ENCODE results near the gene AHNAK2. TPM values are rescaled to one million over a fixed set of nuclear protein-coding genes. Genes with fewer than 3 reads are reported as not detected.

The AHNAK2 gene
- total RNA-seq, 4 donors from 2014 or later, result 44.9 to 175 (median 71.7) TPM

DNA sequence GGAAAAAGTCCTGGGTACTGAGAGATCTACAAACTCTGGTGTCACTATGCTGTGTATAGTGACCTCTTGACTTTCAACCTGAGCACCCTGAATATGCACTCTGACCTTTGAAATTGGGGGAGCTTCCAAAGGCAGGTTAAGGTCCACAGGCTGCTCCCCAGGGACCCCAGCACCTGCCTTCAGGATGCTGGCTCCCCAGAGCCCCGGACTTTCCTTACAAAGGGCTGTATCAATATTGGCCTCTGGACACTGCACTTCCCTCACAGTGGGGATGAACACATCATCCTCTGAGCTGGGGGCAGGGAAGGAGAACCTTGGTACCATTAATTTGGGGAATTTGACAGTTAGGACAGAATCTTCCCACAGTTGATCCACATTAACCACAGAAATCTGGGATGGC lies 39.2 kb downstream of the AHNAK2 start:
- intact Hi-C loops (cut with DNase I; ENCODE audit: low total_unique reads), result no loop called here
- no peak for TF ChIP-seq POLR2A (IDR thresholded peaks at IDR 0.05)
- TF ChIP-seq, protein P1, sequence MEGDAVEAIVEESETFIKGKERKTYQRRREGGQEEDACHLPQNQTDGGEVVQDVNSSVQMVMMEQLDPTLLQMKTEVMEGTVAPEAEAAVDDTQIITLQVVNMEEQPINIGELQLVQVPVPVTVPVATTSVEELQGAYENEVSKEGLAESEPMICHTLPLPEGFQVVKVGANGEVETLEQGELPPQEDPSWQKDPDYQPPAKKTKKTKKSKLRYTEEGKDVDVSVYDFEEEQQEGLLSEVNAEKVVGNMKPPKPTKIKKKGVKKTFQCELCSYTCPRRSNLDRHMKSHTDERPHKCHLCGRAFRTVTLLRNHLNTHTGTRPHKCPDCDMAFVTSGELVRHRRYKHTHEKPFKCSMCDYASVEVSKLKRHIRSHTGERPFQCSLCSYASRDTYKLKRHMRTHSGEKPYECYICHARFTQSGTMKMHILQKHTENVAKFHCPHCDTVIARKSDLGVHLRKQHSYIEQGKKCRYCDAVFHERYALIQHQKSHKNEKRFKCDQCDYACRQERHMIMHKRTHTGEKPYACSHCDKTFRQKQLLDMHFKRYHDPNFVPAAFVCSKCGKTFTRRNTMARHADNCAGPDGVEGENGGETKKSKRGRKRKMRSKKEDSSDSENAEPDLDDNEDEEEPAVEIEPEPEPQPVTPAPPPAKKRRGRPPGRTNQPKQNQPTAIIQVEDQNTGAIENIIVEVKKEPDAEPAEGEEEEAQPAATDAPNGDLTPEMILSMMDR (IDR thresholded peaks at IDR 0.05), result no peak
- Histone ChIP-seq H3K27ac (no peak overlapping the region), H3K36me3 (no peaks in the 10 kb centered on the region), H3K27me3 (no peaks in the 10 kb centered on the region), H3K4me3 (no peak overlapping the region), H3K9me3 (no peaks in the 10 kb centered on the region), H3K4me1 (no peaks in the 10 kb centered on the region)
- peak in 1 of 2 donors; percentile 9 for DNase-seq

- TF ChIP-seq, protein P1 (IDR thresholded peaks at IDR 0.05), result no peak
- TF ChIP-seq POLR2A (IDR thresholded peaks at IDR 0.05), result no peak
- H3K4me3 ChIP-seq, result no peak overlapping the region
- no peak overlapping the region for H3K27ac ChIP-seq
- no peaks in the 10 kb centered on the region for H3K27me3 ChIP-seq
- no peaks in the 10 kb centered on the region for H3K9me3 ChIP-seq
- no peaks in the 10 kb centered on the region for H3K4me1 ChIP-seq
- intact Hi-C loops (cut with DNase I; ENCODE audit: low total_unique reads), result no loop called here
- no peaks in the 10 kb centered on the region for H3K36me3 ChIP-seq
- DNase-seq, result no peak
These were observed 39.7 kb downstream of the AHNAK2 start for GRCh38 chr14:104938436-104938835.

DNA sequence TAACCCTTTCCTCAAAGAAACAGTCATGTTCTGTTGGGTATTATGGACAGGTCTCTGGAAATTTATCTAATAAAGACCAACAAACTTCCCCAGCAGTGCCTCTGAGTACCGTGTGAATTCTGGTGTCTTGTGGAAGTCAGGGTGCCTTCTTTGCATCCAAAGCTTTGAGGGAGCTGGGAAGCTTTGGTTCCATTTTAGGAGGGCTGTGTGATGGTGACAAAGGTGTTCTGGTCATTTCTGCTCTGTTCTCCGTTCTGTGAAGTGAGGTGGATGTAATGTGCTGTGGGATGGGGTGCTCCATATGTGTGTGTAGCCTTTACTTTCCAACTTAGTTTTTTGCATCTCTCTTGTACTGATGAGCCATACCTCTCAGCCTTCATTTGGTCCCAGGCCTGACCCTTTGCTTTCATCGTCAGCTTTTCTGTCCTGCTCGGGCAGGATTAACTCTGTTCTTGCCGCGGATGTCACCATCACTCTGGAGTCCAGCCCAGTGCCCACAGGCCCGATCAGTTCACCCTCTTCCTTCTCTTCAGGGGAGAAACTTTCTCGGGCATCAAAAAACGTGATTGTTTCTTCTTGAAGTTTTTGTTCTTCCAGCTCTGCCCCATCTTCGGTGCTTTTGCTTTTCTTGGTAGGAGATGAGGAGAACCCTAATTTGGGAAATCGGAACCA lies 40.3 kb downstream of the AHNAK2 start:
- Histone ChIP-seq H3K27ac (no peak overlapping the region), H3K27me3 (no peaks in the 10 kb centered on the region), H3K4me1 (no peaks in the 10 kb centered on the region), H3K4me3 (no peak overlapping the region), H3K36me3 (no peaks in the 10 kb centered on the region), H3K9me3 (no peaks in the 10 kb centered on the region)
- intact Hi-C loops (cut with DNase I; ENCODE audit: low total_unique reads), result no loop called here
- DNase-seq, result peak in 1 of 2 donors; percentile 9
- TF ChIP-seq, protein P1 (IDR thresholded peaks at IDR 0.05), result no peak
- no peak for TF ChIP-seq POLR2A (IDR thresholded peaks at IDR 0.05)

DNA sequence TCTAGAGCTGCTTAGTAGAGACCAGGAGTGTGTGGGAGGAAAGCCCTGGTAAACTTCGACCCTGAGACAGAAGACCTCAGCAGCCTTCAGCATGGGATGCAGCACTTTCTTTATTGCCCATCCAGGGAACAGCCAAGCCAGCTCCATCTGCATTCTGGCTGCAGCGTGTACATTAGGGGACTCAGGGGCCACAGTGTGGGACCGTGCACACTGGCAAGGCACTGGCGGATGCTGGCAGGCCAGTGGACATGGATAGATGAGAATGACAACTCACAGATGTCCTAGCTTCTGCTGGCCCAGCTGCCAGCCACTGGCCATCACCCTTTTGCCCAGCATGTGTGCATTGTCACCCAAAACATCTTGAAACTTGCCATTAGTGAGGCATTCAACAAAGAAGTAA lies 41.0 kb downstream of the AHNAK2 start:
- Histone ChIP-seq H3K36me3 (no peaks in the 10 kb centered on the region), H3K9me3 (no peaks in the 10 kb centered on the region), H3K27me3 (no peaks in the 10 kb centered on the region), H3K4me3 (no peak overlapping the region), H3K4me1 (no peaks in the 10 kb centered on the region), H3K27ac (no peak overlapping the region)
- intact Hi-C loops (cut with DNase I; ENCODE audit: low total_unique reads), result no loop called here
- TF ChIP-seq, protein P1 (IDR thresholded peaks at IDR 0.05), result no peak
- TF ChIP-seq POLR2A (IDR thresholded peaks at IDR 0.05), result no peak
- peak; percentile 7 to 8 for DNase-seq

DNA sequence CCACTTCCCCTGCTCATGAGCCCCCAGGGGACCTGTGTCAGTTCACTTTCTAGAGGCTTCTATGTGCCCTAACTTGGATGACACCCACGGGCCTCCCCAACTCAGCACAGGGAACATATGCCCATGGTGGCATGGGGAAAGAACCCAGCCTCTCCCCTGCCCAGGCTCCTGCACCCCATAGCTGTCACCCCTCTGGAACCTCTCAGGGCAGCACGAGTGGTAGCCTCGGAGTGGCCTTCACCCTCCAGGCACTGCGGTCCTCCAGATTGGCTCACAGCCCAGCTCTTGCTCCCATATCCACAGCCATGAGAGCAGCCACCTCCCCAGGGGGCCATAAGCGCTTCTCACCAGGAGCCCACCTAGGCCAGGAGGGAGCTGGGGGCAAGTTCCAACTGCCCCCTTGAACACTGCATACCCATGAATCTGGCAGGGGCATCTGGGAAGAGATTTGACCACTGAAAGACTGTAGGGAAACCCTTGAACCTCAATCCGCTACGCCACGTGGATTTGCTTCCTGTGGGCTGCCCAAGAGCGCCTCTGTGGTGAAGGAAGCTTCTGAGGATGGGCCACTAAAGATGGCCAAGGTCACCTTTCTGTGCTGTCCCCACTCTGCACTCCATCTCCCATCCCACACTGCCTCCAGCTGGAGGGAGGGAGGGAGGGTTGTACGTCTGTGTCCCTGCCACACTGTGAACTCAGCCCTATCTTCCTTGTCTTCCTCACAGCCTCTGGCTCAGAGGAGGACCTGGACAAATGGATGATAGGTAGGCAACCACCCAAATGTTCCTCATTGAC lies 41.6 kb downstream of the AHNAK2 start:
- H3K36me3 ChIP-seq, result no peaks in the 10 kb centered on the region
- H3K27ac ChIP-seq, result no peak overlapping the region
- TF ChIP-seq, protein P1 (IDR thresholded peaks at IDR 0.05), result no peak
- no peak for TF ChIP-seq POLR2A (IDR thresholded peaks at IDR 0.05)
- intact Hi-C loops (cut with DNase I; ENCODE audit: low total_unique reads), result no loop called here
- peak; percentile 13 to 16 for DNase-seq
- no peaks in the 10 kb centered on the region for H3K27me3 ChIP-seq
- no peak overlapping the region for H3K4me3 ChIP-seq
- no peaks in the 10 kb centered on the region for H3K4me1 ChIP-seq
- H3K9me3 ChIP-seq, result no peaks in the 10 kb centered on the region
